ENCODE measurements around the gene HACD4.
"Not testable (repeated sequence)": the region's sequence is repeated elsewhere in the genome, so short reads cannot be mapped to it uniquely, and the experiment has no call there.

HACD4 gene

GRCh38 chr9:21015995-21016394 lies 15.4 kb downstream of the HACD4 start:
- no peak for DNase-seq

- no peak for DNase-seq
These were observed 16.2 kb downstream of the HACD4 start for GRCh38 chr9:21015129-21015815.

- DNase-seq: no peak
These were observed 29.4 kb downstream of the HACD4 start for GRCh38 chr9:21002040-21002439.

GRCh38 chr9:21001581-21001980 lies 29.9 kb downstream of the HACD4 start:
- no peak for DNase-seq

GRCh38 chr9:20997503-20998076 lies 33.9 kb downstream of the HACD4 start:
- no peak for DNase-seq

- no peak for DNase-seq
These were observed 34.6 kb downstream of the HACD4 start for GRCh38 chr9:20996809-20997208.

GRCh38 chr9:20995616-20996015 lies 35.8 kb downstream of the HACD4 start:
- DNase-seq: no peak

- DNase-seq: no peak
These were observed 37.0 kb downstream of the HACD4 start for GRCh38 chr9:20994486-20994885.

GRCh38 chr9:20990867-20991266 lies 40.6 kb downstream of the HACD4 start:
- DNase-seq: no peak

- DNase-seq: no peak
These were observed 41.5 kb downstream of the HACD4 start for GRCh38 chr9:20989923-20990341.

GRCh38 chr9:20988671-20989315 lies 42.6 kb downstream of the HACD4 start:
- no peak for DNase-seq

GRCh38 chr9:20988061-20988460 lies 43.4 kb downstream of the HACD4 start:
- DNase-seq: no peak

- DNase-seq: no peak
These were observed 43.9 kb downstream of the HACD4 start for GRCh38 chr9:20987521-20987920.

GRCh38 chr9:20985851-20986600 lies 45.4 kb downstream of the HACD4 start:
- no peak for DNase-seq

- no peak for DNase-seq
These were observed 46.9 kb downstream of the HACD4 start for GRCh38 chr9:20984506-20984905.

- DNase-seq: no peak
These were observed 50.0 kb downstream of the HACD4 start for GRCh38 chr9:20981486-20981885.

- no peak for DNase-seq
These were observed 50.5 kb downstream of the HACD4 start for GRCh38 chr9:20980832-20981455.

GRCh38 chr9:20978249-20978648 lies 53.2 kb downstream of the HACD4 start:
- no peak for DNase-seq

GRCh38 chr9:20974191-20974938 lies 57.1 kb downstream of the HACD4 start:
- not testable (repeated sequence) for DNase-seq

- not testable (repeated sequence) for DNase-seq
These were observed 58.0 kb downstream of the HACD4 start for GRCh38 chr9:20973246-20973947.

- DNase-seq: no peak
These were observed 58.8 kb downstream of the HACD4 start for GRCh38 chr9:20972684-20973083.
